ENCODE data around the gene FYB1. TPM values are rescaled to one million over a fixed set of nuclear protein-coding genes. Genes with fewer than 3 reads are reported as not detected.

FYB1 gene
- total and polyA plus RNA-seq, 2 of the 8 experiments (the other 6 are each of a cell fraction or from before 2014, with no cell fraction given): not detected

DNA sequence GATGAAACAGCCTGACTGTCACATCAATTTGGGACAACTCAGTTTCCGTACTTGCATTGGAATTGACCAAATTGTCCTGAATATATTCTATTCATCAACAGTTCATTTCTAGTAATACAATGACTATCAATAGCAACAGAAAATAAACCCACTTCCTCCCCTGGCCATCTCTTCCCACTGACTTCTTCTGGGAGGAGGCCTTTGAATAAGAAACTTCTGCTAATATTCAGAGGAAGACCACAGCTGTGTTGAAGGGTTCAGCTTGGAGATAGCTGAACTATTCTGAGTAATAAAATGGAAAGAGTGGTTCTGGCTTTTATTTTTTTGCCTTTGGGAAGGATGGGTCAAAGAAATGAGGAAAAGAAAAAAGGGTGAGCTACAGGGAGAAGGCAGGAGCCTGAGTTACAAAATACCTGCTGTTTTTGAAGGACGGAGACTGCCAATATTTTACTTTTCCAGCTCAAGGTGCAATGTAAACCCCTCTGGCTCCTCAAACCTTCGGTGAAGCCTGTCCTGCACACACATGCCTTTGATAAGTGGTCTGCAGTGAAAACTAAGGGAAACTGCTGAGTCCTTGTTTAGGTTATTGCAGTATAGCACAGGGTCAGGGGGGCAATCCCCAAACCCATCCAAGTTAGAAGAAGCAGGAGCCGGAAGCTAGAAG is 29.9 kb downstream of the FYB1 start (continued):
- TF ChIP-seq, protein P1, sequence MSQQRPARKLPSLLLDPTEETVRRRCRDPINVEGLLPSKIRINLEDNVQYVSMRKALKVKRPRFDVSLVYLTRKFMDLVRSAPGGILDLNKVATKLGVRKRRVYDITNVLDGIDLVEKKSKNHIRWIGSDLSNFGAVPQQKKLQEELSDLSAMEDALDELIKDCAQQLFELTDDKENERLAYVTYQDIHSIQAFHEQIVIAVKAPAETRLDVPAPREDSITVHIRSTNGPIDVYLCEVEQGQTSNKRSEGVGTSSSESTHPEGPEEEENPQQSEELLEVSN (IDR thresholded peaks at IDR 0.05): no peak
- TF ChIP-seq, protein P2, sequence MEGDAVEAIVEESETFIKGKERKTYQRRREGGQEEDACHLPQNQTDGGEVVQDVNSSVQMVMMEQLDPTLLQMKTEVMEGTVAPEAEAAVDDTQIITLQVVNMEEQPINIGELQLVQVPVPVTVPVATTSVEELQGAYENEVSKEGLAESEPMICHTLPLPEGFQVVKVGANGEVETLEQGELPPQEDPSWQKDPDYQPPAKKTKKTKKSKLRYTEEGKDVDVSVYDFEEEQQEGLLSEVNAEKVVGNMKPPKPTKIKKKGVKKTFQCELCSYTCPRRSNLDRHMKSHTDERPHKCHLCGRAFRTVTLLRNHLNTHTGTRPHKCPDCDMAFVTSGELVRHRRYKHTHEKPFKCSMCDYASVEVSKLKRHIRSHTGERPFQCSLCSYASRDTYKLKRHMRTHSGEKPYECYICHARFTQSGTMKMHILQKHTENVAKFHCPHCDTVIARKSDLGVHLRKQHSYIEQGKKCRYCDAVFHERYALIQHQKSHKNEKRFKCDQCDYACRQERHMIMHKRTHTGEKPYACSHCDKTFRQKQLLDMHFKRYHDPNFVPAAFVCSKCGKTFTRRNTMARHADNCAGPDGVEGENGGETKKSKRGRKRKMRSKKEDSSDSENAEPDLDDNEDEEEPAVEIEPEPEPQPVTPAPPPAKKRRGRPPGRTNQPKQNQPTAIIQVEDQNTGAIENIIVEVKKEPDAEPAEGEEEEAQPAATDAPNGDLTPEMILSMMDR (IDR thresholded peaks at IDR 0.05; ENCODE audit: control extremely low read depth in 1 of 3, insufficient read depth in 1 of 3, low read depth in 1 of 3, low read length in 3 of 3): no peak
- no peak for TF ChIP-seq EP300 (IDR thresholded peaks at IDR 0.05; ENCODE audit: borderline replicate concordance in 1 of 2, low read depth in 2 of 2, low read length in 2 of 2)
- TF ChIP-seq CTBP2 (IDR thresholded peaks at IDR 0.05; ENCODE audit: borderline replicate concordance, insufficient read depth, insufficient read length, low read length): no peak
- TF ChIP-seq, protein P3, sequence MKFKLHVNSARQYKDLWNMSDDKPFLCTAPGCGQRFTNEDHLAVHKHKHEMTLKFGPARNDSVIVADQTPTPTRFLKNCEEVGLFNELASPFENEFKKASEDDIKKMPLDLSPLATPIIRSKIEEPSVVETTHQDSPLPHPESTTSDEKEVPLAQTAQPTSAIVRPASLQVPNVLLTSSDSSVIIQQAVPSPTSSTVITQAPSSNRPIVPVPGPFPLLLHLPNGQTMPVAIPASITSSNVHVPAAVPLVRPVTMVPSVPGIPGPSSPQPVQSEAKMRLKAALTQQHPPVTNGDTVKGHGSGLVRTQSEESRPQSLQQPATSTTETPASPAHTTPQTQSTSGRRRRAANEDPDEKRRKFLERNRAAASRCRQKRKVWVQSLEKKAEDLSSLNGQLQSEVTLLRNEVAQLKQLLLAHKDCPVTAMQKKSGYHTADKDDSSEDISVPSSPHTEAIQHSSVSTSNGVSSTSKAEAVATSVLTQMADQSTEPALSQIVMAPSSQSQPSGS (IDR thresholded peaks at IDR 0.05; ENCODE audit: low read length): no peak
- TF ChIP-seq KDM5A (IDR thresholded peaks at IDR 0.05; ENCODE audit: low read length): no peak
- no peak for TF ChIP-seq CEBPB (IDR thresholded peaks at IDR 0.05; ENCODE audit: low read depth, low read length)

All from H1 (cell line).